Measurements from ENCODE around the gene RNF157.

RNF157 gene

DNA sequence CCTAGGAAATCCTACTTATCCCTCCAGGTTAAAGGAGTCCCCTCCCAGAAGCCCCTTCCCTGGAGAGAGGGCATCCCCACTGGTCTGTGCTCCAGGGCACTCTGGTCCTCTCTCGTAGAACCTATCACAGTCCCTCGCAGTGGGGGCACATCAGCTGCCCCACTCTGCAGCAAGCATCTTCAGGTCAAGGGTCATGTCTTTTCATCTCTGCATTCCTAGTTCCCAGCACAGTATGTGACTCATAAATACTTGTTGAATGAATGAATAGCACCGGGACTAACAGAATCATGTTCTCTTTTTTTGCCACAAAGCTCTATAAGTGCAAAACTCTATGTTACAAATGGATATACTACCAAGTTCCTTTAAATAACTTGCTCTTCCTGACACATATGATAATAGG is 36.0 kb downstream of the RNF157 start:
- TF ChIP-seq, protein P1, sequence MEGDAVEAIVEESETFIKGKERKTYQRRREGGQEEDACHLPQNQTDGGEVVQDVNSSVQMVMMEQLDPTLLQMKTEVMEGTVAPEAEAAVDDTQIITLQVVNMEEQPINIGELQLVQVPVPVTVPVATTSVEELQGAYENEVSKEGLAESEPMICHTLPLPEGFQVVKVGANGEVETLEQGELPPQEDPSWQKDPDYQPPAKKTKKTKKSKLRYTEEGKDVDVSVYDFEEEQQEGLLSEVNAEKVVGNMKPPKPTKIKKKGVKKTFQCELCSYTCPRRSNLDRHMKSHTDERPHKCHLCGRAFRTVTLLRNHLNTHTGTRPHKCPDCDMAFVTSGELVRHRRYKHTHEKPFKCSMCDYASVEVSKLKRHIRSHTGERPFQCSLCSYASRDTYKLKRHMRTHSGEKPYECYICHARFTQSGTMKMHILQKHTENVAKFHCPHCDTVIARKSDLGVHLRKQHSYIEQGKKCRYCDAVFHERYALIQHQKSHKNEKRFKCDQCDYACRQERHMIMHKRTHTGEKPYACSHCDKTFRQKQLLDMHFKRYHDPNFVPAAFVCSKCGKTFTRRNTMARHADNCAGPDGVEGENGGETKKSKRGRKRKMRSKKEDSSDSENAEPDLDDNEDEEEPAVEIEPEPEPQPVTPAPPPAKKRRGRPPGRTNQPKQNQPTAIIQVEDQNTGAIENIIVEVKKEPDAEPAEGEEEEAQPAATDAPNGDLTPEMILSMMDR (IDR thresholded peaks at IDR 0.05; ENCODE audit: insufficient read depth, missing control alignments), result no peak
- FAIRE-seq, result no peak
- no peak for DNase-seq (ENCODE audit: insufficient read length, low spot score)

DNA sequence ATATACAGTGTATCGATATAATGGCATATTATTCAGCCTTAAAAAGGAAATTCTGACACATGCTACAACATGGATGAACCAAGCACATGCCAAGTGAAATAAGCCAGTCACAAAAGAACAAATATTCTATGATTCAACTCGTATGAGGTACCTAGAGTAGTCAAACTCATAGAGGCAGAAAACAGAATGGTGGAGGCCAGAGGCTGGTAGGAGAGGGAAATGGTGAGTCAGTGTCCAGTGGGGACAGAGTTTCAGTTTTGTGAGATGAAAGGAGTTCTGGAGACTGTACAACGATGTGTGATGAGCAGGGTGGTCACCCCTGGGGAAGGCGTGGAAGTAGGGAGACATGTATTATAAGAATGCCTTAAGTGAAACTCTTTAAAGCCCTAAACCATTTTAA is 39.9 kb downstream of the RNF157 start:
- DNase-seq (ENCODE audit: insufficient read length, low spot score) (no peak), FAIRE-seq (no peak)

DNA sequence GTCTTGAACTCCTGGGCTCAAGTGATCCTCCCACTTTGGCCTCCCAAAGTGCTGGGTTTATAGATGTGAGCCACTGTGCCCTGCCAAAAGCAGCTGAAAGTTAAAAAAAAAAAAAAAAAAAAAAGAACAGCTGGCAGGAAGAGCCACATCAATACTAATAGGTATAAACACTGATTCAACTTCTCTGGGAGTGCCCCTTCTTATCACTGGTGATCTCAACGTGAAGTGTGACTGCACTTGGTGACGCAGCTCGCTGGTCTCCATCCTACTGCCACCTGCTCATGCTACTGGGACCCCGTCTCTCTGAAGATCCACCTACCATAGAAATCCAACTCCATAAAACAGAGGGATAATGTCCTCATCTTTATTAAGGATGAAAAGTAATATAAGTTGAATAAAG is 40.8 kb downstream of the RNF157 start:
- TF ChIP-seq, protein P1 (IDR thresholded peaks at IDR 0.05; ENCODE audit: insufficient read depth, missing control alignments), result no peak
- DNase-seq (ENCODE audit: insufficient read length, low spot score) (no peak), FAIRE-seq (no peak)

More for the DNA sequence above, 39.9 kb downstream of the RNF157 start:
- TF ChIP-seq, protein P1 (IDR thresholded peaks at IDR 0.05; ENCODE audit: insufficient read depth, missing control alignments), result no peak

DNA sequence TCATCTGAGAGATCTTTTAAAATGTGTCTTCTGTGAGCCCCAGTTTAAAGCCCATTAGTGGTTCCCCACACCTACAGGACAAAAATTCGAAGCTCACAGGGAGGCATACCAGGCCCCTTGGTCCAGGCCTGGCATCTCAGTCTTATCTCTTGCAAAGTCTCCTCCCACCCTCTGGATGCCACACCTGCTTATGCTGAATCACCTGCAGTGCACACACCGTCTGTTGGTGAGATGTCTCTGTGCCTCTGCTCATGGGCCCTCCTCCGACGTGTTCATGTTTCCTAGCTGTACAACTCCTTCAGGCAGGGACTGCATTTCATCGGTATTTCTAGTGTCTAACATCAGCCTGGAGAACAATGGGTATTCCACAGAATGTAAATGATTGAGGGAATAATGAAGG is 41.6 kb downstream of the RNF157 start:
- TF ChIP-seq, protein P1 (IDR thresholded peaks at IDR 0.05; ENCODE audit: insufficient read depth, missing control alignments), result no peak
- FAIRE-seq (no peak), DNase-seq (ENCODE audit: insufficient read length, low spot score) (no peak)

DNA sequence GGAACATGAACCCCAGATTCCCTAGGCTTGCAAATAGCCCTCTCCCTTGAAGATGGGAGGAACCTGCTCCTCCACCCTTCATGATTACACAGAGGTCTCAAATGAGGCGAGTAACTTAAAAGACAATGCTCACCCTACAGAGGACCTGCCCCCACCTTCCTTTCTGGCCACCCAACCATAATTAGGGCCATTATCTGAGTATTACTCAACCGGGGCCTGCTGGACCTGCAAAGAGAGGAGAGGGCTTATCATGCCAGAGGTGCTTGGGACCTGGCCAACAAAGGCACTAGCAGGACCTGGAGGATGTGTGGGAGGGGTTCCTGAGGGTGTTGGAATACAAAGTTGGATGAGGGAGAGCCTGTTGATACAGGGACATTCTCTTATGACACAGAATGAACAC is 42.4 kb downstream of the RNF157 start:
- FAIRE-seq (no peak), DNase-seq (ENCODE audit: insufficient read length, low spot score) (no peak)
- TF ChIP-seq, protein P1 (IDR thresholded peaks at IDR 0.05; ENCODE audit: insufficient read depth, missing control alignments), result no peak

DNA sequence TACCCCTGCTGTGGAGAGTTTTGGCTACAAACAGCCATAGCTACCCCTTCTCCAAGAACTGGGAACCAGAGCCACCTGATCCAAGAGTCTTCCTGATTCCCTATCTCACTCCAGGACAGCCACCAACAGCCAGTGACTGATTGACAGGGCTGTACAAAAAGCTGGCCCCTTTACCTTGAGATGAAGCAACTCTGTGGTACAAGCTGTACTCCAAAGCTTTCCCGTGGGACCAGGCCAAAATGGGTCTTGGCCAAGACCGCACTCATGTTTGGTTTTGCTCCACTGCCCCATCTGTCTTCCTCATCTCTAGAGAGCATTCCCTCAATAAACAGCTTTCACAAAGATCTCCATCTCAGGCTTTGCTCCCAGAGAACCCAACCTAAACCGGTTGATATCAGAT is 43.6 kb downstream of the RNF157 start:
- no peak for FAIRE-seq
- TF ChIP-seq, protein P1 (IDR thresholded peaks at IDR 0.05; ENCODE audit: insufficient read depth, missing control alignments), result no peak
- DNase-seq (ENCODE audit: insufficient read length, low spot score), result no peak

DNA sequence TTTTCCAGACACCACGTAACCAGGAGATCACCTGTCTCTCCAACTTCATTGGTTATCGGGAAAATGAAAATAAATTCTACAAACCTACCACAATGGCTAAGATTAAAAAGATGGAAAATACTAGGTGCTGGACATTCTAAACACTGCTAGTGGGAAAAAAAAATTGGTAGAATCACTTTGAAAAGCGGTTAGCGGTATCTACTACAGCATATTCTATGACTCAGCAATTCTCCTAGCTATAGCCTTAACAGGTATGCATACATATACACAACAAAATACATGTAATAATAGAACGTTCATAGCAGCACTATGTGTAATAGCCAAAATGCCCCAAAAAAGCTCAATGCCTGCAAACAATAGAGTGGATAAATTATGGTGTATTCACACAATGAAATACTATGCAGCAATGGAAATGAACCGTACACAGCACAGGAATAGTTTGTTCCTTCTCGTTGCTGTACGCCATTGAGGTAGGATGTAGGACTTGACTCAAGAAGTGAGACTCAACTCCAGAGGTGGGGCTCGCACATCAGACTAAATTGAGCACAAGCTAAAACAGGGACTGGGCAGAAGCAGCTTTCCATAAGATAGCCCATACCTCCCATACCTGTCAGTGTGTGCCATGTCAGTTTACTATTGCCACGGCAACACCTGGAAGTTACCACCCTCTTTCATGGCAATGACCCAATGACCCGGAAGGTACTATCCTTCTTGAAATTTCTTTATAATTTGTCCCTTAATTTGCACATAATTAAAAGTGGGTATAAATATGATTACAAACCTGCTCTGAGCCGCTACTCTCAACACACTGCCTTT is 44.8 kb downstream of the RNF157 start:
- no peak for FAIRE-seq
- TF ChIP-seq, protein P1 (IDR thresholded peaks at IDR 0.05; ENCODE audit: insufficient read depth, missing control alignments), result no peak
- no peak for DNase-seq (ENCODE audit: insufficient read length, low spot score)
